GM21367 (cell line): Measurements from ENCODE around the gene SNHG17.
"Not testable (repeated sequence)": the region's sequence is repeated elsewhere in the genome, so short reads cannot be mapped to it uniquely, and the experiment has no call there.

Source experiments
- ATAC-seq: cut with Tn5 transposase; IDR thresholded peaks from one replicate; pipeline ENCODE4 v1.9.1; 2021; ENCODE audit not compliant: unreplicated experiment

SNHG17 gene

GRCh38 chr20:38434770-38435554 is at the start of gene SNHG17:
Gene SNHG17 (minus strand): TSS chr20:38435328.
- ATAC-seq: no peak

- no peak for ATAC-seq
Measured at GRCh38 chr20:38479596-38479995, 44.5 kb upstream of the SNHG17 start.

GRCh38 chr20:38477747-38478146 is 42.6 kb upstream of the SNHG17 start:
- ATAC-seq: no peak

GRCh38 chr20:38473367-38473795 is 38.3 kb upstream of the SNHG17 start:
- no peak for ATAC-seq

GRCh38 chr20:38472513-38473366 is 37.6 kb upstream of the SNHG17 start, which contains the start of gene RALGAPB:
Gene RALGAPB (plus strand): TSS chr20:38472843. CDS start chr20:38488433, 15,590 bp downstream.
- peak; percentile 69 for ATAC-seq

GRCh38 chr20:38471987-38472512 is 36.9 kb upstream of the SNHG17 start:
- no peak for ATAC-seq

- ATAC-seq: no peak
Measured at GRCh38 chr20:38471245-38471644, 36.1 kb upstream of the SNHG17 start.

GRCh38 chr20:38466983-38467382 is 31.9 kb upstream of the SNHG17 start:
- no peak for ATAC-seq

- no peak for ATAC-seq
Measured at GRCh38 chr20:38466171-38466570, 31.0 kb upstream of the SNHG17 start.

- ATAC-seq: not testable (repeated sequence)
Measured at GRCh38 chr20:38461569-38461968, 26.4 kb upstream of the SNHG17 start.

GRCh38 chr20:38461167-38461566 is 26.0 kb upstream of the SNHG17 start:
- not testable (repeated sequence) for ATAC-seq

GRCh38 chr20:38460631-38461030 is 25.5 kb upstream of the SNHG17 start:
- ATAC-seq: not testable (repeated sequence)

- ATAC-seq: no peak
Measured at GRCh38 chr20:38460040-38460623, 25.0 kb upstream of the SNHG17 start.

- no peak for ATAC-seq
Measured at GRCh38 chr20:38458314-38458713, 23.2 kb upstream of the SNHG17 start.

GRCh38 chr20:38454556-38455473 is 19.7 kb upstream of the SNHG17 start:
- no peak for ATAC-seq

- ATAC-seq: no peak
Measured at GRCh38 chr20:38453941-38454340, 18.8 kb upstream of the SNHG17 start.

- no peak for ATAC-seq
Measured at GRCh38 chr20:38452880-38453624, 17.9 kb upstream of the SNHG17 start.

- no peak for ATAC-seq
Measured at GRCh38 chr20:38450412-38450975, 15.4 kb upstream of the SNHG17 start.

GRCh38 chr20:38449046-38449445 is 13.9 kb upstream of the SNHG17 start:
- ATAC-seq: no peak
